Esophagus muscularis mucosa (tissue), 3 donors: ENCODE measurements around the gene PLA2R1.

Source experiments
- CTCF ChIP-seq, 3 experiments: fragments of 200-600 bp in 2 of 3; fragments of 450-650 bp in 1 of 3; sonication (generic) in 2 of 3; IDR thresholded peaks; one replicate each; pipeline ENCODE4 v1.5.1; 2017 to 2019; ENCODE audit warnings: antibody characterized with exemption in 3 of 3, mild to moderate bottlenecking in 2 of 3, moderate library complexity in 1 of 3
- POLR2A ChIP-seq: fragments of 450-650 bp; IDR thresholded peaks from one replicate; pipeline ENCODE4 v1.6.1; 2017; ENCODE audit warnings: antibody characterized with exemption, moderate library complexity, mild to moderate bottlenecking, low read depth
- POLR2AphosphoS5 ChIP-seq, 2 donors: sonication (generic); formaldehyde crosslinking; IDR thresholded peaks; one replicate each; pipeline ENCODE4 v1.6.1; 2017; ENCODE audit warnings: antibody characterized with exemption in 2 of 2

GRCh38 chr2:160019374-160020090 is 42.9 kb downstream of the PLA2R1 start:
- TF ChIP-seq POLR2A (no peak), CTCF (IDR thresholded peaks at IDR 0.05) (no peak), POLR2AphosphoS5 (IDR thresholded peaks at IDR 0.05) (no peak)
